GM21360 (cell line): ENCODE data around the gene EMILIN3.
A peak's percentile ranks its signal among the peaks of the same experiment; 100 is the strongest.
"Not testable (repeated sequence)": the region's sequence is repeated elsewhere in the genome, so short reads cannot be mapped to it uniquely, and the experiment has no call there.

Source experiments
- ATAC-seq: cut with Tn5 transposase; IDR thresholded peaks from one replicate; pipeline ENCODE4 v1.9.1; 2021; ENCODE audit warnings: mild to moderate bottlenecking, moderate library complexity; ENCODE audit not compliant: unreplicated experiment

The EMILIN3 gene

GRCh38 chr20:41327178-41327577, 39.4 kb downstream of the EMILIN3 start:
- no peak for ATAC-seq

GRCh38 chr20:41320976-41321375, 45.6 kb downstream of the EMILIN3 start:
- no peak for ATAC-seq

- no peak for ATAC-seq
Observed at GRCh38 chr20:41320441-41320840, 46.2 kb downstream of the EMILIN3 start.

- ATAC-seq = no peak
Observed at GRCh38 chr20:41318271-41318649, 48.4 kb downstream of the EMILIN3 start.

GRCh38 chr20:41317546-41318270, 48.9 kb downstream of the EMILIN3 start, which contains the start of gene ZHX3:
TSS of gene ZHX3 (minus strand) at chr20:41317731. CDS start at chr20:41204916, 112,815 bp downstream.
- ATAC-seq = peak; percentile 92

GRCh38 chr20:41316602-41317545, 49.7 kb downstream of the EMILIN3 start:
- ATAC-seq = peak; percentile 50

- no peak for ATAC-seq
Observed at GRCh38 chr20:41316051-41316450, 50.6 kb downstream of the EMILIN3 start.

- ATAC-seq = no peak
Observed at GRCh38 chr20:41314386-41314785, 52.2 kb downstream of the EMILIN3 start.

- not testable (repeated sequence) for ATAC-seq
Observed at GRCh38 chr20:41312009-41312408, 54.6 kb downstream of the EMILIN3 start.
